Lung microvascular endothelial cell (primary cell): ENCODE results near the gene CFAP100. TPM values are rescaled to one million over a fixed set of nuclear protein-coding genes. Genes with fewer than 3 reads are reported as not detected.

Experiments
- DNase-seq, 2 donors: peaks; one replicate each; pipeline versions ENCODE4 v3.0.0 to v3.0.0-alpha.2; 2010; ENCODE audit warnings: low read depth in 2 of 2
- total RNA-seq: library from RNA; depleted of rRNA; stranded (reverse); fragments of >200 nt; gene quantifications from 2 replicates; pipeline ENCODE4 v1.2.1, GENCODE V29; 2014

Gene CFAP100
- total RNA-seq, 1 donor from 2014 or later, result not detected

DNA sequence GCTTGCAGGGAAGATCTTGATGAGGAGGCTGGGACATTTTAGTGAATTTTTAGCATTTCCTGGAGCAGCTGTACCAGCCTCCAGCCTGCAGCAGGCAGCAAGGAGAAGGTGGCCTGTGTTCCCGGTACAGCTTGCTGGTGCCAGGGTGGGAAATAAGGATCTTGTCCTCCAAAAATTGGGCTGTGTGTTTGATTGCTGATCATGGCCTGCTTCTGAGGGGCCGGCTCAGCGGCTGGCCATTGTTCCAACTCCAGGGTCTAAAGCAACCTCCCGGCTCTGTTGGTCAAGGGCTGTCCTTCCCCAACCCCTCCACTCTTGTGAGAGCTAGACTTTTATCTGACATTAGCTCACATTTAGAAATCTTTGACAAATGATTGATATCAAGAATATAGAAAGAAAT, 5.0 kb downstream of the CFAP100 start:
- no peak for DNase-seq

- no peak for DNase-seq
Observed at GRCh38 chr3:126401611-126402160, 7.0 kb downstream of the CFAP100 start.

DNA sequence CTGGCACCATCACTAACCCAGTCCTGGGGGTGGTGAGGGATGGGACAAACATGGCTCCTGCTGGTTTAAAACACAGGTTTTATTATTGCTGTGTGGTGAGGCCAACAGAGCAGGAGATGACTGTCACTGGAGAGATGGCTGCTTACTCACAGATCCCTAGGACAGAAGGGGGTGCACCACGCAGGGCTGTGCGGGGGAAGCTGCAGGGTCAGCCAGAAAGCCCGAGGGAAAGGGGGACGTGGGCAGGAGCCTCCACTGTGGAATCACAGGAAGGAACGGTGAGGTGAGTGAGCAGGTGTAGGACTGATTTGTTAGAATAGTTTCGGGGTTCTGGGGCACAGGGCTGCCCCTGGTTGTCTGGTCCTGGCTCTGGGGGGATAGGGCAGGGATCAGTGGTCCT, 7.5 kb downstream of the CFAP100 start:
- no peak for DNase-seq

DNA sequence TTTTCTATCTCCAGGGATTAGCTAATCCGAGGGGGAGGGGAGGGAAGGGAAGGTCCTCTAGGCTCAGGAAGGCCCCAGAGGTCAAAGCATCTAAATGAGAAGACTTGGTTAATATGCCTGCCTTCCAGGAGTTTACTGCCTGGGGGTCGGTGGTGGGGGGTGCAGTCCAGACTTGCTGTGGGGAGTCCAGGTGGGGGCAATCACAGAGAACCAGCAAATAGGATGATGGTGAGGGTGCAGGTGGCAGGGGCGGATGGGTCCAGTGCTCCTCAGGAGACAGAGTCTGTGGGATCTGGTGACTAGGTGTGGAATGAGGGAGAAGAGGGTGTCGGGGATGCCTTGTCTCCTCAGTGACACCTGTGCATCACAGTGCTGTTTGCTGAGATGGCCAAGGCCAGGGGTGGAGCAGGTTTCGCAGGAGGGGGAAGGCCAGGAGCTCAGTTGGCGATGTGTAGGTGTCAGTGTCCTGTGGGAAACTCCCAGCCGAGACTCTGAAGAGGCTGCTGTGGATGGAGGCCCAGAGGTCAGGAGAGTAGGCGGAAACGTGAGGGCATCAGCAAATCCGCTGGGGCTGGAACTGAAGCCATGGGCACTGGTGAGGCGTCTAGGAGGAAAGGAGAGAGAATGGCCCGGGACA, 8.1 kb downstream of the CFAP100 start:
- no peak for DNase-seq

DNA sequence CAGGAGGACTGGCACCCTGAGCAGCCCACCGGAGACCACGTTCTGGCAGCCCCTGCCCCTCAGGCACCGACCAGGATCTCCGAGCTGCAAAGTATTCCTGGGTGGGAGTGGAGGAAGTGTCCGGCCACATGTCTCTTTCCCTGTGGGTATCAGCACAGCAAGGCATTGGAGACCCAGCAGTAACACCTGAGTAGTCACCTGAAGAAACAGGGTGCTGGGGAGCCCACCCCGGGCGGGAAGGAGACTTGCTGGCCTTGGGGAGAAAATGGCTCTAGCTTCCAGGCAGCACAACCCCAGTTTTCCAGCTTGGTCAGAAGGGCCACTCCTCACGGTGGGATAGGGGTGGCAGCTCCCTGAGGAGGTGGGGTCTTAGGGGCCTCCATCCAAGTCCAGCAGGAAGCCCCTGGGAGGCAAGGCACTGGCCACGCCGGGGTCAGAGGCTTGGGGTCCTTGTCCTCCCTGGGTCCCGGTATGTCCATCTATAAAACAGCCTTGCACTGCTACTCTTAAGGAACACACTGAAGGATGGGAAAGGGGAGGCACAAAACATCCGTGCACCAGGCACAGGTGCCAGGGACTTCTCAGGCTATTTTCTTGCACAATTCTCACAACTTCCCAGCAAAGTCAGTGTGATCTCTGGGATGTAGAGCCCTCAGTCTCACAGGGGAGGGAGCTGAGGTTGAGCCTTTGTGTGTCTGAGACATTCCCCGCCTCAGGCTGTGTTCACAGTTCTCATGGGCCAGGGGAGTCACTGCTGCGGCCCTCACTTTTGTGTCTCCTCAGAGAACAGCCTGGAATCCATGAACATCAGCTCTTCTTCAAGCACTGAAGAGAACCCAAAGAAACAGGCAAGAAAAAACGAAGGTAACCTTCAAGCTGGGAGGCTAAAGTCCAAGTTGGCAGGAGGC, 11.9 kb downstream of the CFAP100 start:
- DNase-seq, result no peak

DNA sequence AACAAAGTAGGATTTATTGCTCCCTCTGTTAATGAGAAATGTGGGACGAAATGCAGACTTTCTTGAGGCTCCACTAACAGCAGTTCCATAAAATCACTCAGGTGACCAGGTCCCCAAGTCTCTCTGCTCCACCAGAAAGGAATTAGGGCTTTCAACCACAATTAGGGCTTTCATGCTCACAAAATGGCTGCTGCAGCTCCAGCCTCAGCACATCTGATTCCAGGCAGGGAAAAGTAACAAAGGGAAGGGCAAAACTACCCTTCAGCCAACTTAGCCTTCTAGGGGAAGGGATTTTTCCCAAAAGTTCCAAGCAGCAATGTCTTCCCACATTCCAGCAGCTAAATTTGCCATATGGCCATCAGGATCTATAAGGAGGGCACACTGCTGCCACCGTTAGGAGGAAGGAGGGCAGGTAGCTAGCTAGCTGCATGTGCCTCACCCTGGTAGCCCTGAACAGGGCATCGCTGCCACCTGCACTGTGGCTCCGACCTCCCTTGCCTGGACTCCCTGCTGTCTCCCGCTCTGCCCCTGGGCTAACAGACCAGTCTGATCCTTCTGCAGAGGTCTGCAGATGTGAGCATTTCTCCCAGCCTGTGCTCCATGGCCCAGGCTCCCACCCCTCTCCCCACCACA, 12.8 kb downstream of the CFAP100 start:
- DNase-seq, result no peak

DNA sequence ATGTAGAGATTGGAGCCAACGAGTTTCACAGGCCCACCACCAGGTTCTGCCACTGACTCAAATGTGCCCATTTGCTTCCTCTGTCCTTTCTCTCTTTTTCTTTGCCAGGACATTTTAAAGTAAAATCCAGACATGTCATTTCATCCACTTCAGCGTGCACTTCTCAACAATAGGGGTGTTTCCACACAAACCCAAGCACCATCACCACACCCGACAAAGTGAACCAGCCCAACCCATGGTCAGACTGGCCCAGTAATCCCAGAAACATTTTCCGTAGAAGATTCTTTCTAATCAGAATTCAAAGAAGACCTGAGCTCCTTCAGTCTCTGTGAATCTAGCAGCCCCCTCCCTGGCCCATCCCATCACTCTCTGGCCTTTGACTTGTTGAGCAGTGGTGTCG, 13.4 kb downstream of the CFAP100 start:
- DNase-seq, result no peak

DNA sequence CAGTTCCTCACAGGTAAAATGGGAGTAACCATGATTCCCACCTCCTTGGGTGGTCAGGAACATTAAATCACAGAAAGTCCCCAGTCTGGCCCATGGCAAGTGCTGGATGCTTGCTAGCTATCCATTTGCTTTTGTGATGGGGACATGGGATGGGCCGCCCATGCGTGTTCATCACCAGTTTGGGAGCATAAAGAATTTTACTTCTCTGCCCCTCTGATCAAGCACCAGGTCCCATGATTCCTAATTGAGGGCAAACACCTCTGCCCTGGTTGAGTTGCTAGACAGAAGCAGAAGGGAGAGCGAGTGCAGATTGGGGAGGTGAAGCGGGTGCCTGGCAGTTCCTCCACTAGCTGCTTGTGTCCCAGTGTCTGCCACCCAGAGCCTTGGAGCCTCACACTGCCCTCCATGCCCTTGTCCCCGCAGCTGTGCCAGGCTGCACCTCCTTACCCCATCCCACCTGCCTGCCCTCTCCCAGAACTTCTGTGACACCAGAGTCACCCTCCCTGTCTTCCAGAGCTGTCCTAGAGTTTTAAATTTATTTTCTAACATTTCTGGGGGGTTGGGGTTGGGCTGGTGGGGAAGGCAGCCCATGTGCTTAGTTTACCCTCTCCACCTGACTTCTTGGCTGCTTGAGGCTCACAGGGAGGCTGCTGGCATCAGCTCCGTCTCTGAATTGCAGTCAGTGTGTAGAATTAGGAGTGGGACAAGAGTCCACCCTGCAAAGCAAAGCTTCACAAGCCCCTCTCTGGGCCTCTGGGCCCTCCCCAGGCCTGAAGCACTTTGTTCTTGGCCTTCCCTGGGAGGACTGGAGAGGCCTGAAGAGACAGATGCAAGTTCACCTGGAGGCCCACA, 18.4 kb downstream of the CFAP100 start:
- DNase-seq, result no peak

DNA sequence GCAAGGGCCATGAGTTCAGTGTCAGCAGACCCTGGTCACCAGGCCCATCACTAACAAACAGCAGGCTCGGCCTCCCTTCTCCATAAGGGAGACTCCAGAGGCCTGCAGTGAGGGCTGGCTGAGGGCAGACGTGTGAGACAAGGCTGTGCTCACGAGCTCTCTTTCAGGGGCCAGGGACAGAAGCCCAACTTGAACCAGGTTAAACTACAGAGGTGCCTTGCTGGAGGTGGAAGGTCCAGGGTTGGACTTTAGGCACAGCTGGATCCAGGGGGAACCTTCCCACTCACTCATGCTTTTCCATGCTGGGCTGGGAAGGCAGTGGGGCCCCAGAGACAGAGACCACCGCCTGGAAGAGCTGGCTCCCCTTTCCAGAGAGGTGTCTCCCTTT, 19.0 kb downstream of the CFAP100 start:
- DNase-seq, result no peak

DNA sequence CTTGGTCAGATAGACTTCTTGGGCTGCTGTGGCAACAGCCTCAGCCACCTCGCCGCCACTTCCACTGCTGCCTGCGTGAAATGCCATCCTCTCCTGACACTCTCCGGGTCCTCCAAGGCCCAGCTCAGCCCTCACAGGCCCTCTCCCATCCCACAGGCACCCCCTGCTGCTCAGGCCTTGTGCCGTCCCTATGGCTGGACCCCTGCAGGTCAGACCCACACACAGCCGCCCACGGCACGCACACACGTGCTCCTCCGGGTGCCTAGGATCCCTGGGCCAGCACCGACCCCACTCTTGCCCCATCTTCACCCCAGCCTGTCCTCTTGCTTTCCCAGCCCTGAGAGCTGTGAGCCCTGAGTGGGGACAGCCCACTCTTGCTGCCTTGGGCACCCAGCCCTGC, 19.7 kb downstream of the CFAP100 start:
- DNase-seq, result no peak

DNA sequence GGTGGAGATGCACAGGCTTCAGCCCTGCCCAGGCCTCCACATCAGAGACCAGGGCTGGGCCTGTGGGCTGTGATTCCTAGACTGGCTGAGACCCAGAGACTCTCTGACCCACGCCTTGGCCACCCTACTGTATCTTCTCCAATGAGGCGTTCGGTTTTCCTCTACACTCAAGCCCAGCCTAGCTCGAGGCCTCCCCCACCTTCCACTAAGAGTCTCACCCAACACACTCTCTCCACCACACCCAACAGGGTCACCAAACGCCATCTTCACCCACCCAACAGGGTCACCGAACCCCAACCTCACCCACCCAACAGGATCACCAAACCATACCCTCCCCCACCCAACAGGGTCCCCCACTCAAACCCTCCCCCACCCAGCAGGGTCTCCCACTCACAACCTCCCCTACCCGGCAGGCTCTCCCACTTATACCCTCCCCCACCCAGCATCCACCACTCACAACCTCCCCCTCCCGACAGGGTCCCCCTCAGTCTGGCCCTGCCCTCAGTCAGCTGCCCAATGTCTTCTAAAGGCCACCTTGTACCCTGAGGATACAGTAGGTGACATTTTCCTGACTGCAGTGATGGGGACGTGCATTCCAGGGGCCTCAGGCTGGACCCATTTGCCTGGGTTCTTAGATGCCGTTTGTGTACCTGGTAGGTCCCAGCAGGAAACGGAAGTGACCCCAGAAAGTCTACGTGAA, 20.4 kb downstream of the CFAP100 start:
- DNase-seq, result no peak

- no peak for DNase-seq
Observed at GRCh38 chr3:126415661-126416591, 21.2 kb downstream of the CFAP100 start.

- DNase-seq, result no peak
Observed at GRCh38 chr3:126416943-126417342, 22.2 kb downstream of the CFAP100 start.

GRCh38 chr3:126417515-126417914, 22.8 kb downstream of the CFAP100 start:
- DNase-seq, result no peak

DNA sequence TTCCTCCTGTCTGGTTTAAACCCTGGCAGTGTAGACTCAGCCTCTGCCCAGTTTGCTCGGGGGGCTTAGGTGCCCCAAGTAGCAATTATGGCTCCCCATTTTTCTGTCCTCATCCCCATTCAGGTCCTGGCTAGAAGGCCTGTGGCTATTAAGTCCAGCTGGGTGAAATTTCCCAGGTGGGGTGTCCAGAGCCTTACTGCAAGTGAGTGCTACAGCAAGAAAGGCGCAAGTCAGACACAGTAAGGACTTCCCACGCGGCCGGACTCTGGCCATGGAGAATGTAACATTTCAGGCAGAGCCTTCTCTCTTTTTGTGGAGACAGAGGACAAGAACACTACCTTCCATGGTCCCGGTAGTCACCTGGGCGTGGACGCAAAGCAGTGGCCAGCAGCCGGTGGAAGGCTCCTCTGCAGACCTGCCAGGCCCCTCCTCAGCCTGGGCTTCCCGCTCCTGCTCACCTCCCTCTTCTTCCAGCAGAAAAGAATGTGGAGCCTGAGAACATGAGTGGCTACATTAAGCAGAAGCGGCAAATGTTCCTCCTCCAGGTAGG, 23.3 kb downstream of the CFAP100 start:
- no peak for DNase-seq

GRCh38 chr3:126418661-126419131, 24.0 kb downstream of the CFAP100 start:
- no peak for DNase-seq

DNA sequence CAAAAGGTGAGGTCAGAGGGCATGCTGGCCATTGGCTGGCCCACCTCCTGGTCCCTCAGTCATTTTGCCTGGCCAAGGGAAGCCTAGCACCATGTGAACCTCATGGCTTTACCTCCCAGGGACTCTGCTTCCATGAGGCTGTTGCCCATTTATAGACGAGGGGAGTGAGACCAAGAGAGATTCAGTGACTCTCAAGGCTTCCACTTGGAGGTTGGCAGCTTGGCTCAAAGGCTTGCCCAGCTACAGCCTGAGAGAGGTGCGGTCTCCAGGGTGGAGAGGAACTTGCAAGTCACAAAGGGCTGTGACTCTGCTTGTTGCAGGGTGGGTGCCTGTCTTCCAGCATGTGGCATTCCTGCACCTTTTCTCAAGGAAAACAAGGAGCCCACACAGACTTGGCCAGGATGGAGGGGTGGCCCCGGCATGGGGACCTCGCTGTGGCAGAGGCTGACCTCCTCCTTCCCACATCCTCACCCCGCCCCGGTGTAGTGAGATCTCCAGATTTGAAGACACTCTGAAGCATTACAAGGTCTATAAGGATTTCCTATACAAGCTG, 24.5 kb downstream of the CFAP100 start:
- no peak for DNase-seq

- no peak for DNase-seq
Observed at GRCh38 chr3:126419886-126420786, 25.4 kb downstream of the CFAP100 start.
